ENCODE results near the gene DMAC2. TPM values are rescaled to one million over a fixed set of nuclear protein-coding genes. Genes with fewer than 3 reads are reported as not detected.
"Not testable (repeated sequence)": the region's sequence is repeated elsewhere in the genome, so short reads cannot be mapped to it uniquely, and the experiment has no call there.

The DMAC2 gene
- polyA plus RNA-seq, 4 donors: 67.8 to 122 (median 90.5) TPM

GRCh38 chr19:41411968-41412265 is 27.8 kb downstream of the DMAC2 start:
- Histone ChIP-seq H3K4me3 (ENCODE audit: low read depth in 1 of 3, low read length in 3 of 3) (no peak overlapping the region), H3K9me3 (ENCODE audit: control insufficient read depth in 2 of 2, insufficient read depth in 1 of 2, low read depth in 1 of 2, low read length in 1 of 2) (peaks cover 0 to 9% of the 10 kb centered on the region in 2 donors), H3K27ac (ENCODE audit: low read depth in 1 of 3, low read length in 2 of 3) (no peak overlapping the region), H3K27me3 (ENCODE audit: control insufficient read depth in 3 of 3, insufficient read depth in 3 of 3, low read length in 3 of 3) (no peaks in the 10 kb centered on the region), H3K36me3 (ENCODE audit: control insufficient read depth in 3 of 3, insufficient read depth in 2 of 3, low read depth in 1 of 3, low read length in 3 of 3) (peaks cover 2 to 72% (median 4%) of the 10 kb centered on the region in 3 donors), H3K4me1 (ENCODE audit: control insufficient read depth in 3 of 3, insufficient read depth in 2 of 3, low read depth in 1 of 3, low read length in 2 of 3) (peaks cover 0 to 40% (median 4%) of the 10 kb centered on the region in 3 donors)
- no peak for DNase-seq
- FAIRE-seq: no peak
- WGBS, 3 donors: 77 to 91% (median 89%) methylated on average over 11 of the region's 11 CpGs

- FAIRE-seq: no peak
- Histone ChIP-seq H3K36me3 (ENCODE audit: control insufficient read depth in 3 of 3, insufficient read depth in 2 of 3, low read depth in 1 of 3, low read length in 3 of 3) (peaks cover 2 to 69% (median 4%) of the 10 kb centered on the region in 3 donors), H3K27me3 (ENCODE audit: control insufficient read depth in 3 of 3, insufficient read depth in 3 of 3, low read length in 3 of 3) (no peaks in the 10 kb centered on the region), H3K4me3 (ENCODE audit: low read depth in 1 of 3, low read length in 3 of 3) (no peak overlapping the region), H3K9me3 (ENCODE audit: control insufficient read depth in 2 of 2, insufficient read depth in 1 of 2, low read depth in 1 of 2, low read length in 1 of 2) (peaks cover 0 to 4% of the 10 kb centered on the region in 2 donors), H3K27ac (ENCODE audit: low read depth in 1 of 3, low read length in 2 of 3) (no peak overlapping the region), H3K4me1 (ENCODE audit: control insufficient read depth in 3 of 3, insufficient read depth in 2 of 3, low read depth in 1 of 3, low read length in 2 of 3) (peaks cover 0 to 40% (median 4%) of the 10 kb centered on the region in 3 donors)
- DNase-seq: no peak
- 69 to 89% (median 81%) methylated on average over 9 of the region's 9 CpGs for WGBS, 3 donors
These were observed 28.4 kb downstream of the DMAC2 start for GRCh38 chr19:41411100-41411967.

- FAIRE-seq (no peak), DNase-seq (no peak)
- Histone ChIP-seq H3K27ac (ENCODE audit: low read depth in 1 of 3, low read length in 2 of 3) (no peak overlapping the region), H3K27me3 (ENCODE audit: control insufficient read depth in 3 of 3, insufficient read depth in 3 of 3, low read length in 3 of 3) (no peaks in the 10 kb centered on the region), H3K9me3 (ENCODE audit: control insufficient read depth in 2 of 2, insufficient read depth in 1 of 2, low read depth in 1 of 2, low read length in 1 of 2) (no peaks in the 10 kb centered on the region), H3K4me3 (ENCODE audit: low read depth in 1 of 3, low read length in 3 of 3) (no peak overlapping the region), H3K4me1 (ENCODE audit: control insufficient read depth in 3 of 3, insufficient read depth in 2 of 3, low read depth in 1 of 3, low read length in 2 of 3) (peaks cover 0 to 40% (median 4%) of the 10 kb centered on the region in 3 donors), H3K36me3 (ENCODE audit: control insufficient read depth in 3 of 3, insufficient read depth in 2 of 3, low read depth in 1 of 3, low read length in 3 of 3) (peaks cover 2 to 69% (median 4%) of the 10 kb centered on the region in 3 donors)
- 90 to 95% (median 94%) methylated on average over 22 to 23 of the region's 23 CpGs for WGBS, 3 donors
These were observed 29.2 kb downstream of the DMAC2 start for GRCh38 chr19:41410336-41411054.

GRCh38 chr19:41409288-41409687 is 30.4 kb downstream of the DMAC2 start:
- peak overlapping the region in 2 of 3 donors; percentile 49 to 59 for H3K27ac ChIP-seq (ENCODE audit: low read depth in 1 of 3, low read length in 2 of 3)
- DNase-seq: peak; percentile 58 to 84

DNA sequence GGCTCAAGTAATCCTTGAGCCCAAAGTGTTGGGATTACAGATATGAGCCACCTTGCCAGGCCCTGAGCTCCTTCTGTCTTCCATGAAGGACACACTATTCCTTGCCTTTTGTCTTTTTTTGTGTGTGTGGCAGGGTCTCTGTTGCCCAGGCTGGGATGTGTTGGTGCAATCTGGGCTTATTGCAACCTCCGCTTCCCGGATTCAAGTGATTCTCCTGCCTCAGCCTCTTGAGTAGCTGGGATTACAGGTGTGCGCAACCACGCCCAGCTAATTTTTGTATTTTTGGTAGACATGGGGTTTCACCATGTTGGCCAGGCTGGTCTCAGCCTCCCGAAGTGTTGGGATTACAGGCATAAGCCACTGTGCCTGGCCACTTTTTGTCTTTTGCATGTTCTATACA is 30.9 kb downstream of the DMAC2 start:
- peaks cover 2 to 57% (median 4%) of the 10 kb centered on the region in 3 donors for H3K36me3 ChIP-seq (ENCODE audit: control insufficient read depth in 3 of 3, insufficient read depth in 2 of 3, low read depth in 1 of 3, low read length in 3 of 3)
- peak overlapping the region in 2 of 3 donors; percentile 49 to 59 for H3K27ac ChIP-seq (ENCODE audit: low read depth in 1 of 3, low read length in 2 of 3)
- H3K9me3 ChIP-seq (ENCODE audit: control insufficient read depth in 2 of 2, insufficient read depth in 1 of 2, low read depth in 1 of 2, low read length in 1 of 2); H3K27me3 ChIP-seq (ENCODE audit: control insufficient read depth in 3 of 3, insufficient read depth in 3 of 3, low read length in 3 of 3); FAIRE-seq; DNase-seq; H3K4me3 ChIP-seq (ENCODE audit: low read depth in 1 of 3, low read length in 3 of 3): not testable (repeated sequence)
- WGBS, 3 donors: 90 to 96% (median 91%) methylated on average over 5 of the region's 5 CpGs
- peaks cover 0 to 24% (median 0%) of the 10 kb centered on the region in 3 donors for H3K4me1 ChIP-seq (ENCODE audit: control insufficient read depth in 3 of 3, insufficient read depth in 2 of 3, low read depth in 1 of 3, low read length in 2 of 3)

More at GRCh38 chr19:41409288-41409687, 30.4 kb downstream of the DMAC2 start:
- Histone ChIP-seq H3K36me3 (ENCODE audit: control insufficient read depth in 3 of 3, insufficient read depth in 2 of 3, low read depth in 1 of 3, low read length in 3 of 3) (peaks cover 2 to 61% (median 4%) of the 10 kb centered on the region in 3 donors), H3K27me3 (ENCODE audit: control insufficient read depth in 3 of 3, insufficient read depth in 3 of 3, low read length in 3 of 3) (no peaks in the 10 kb centered on the region), H3K9me3 (ENCODE audit: control insufficient read depth in 2 of 2, insufficient read depth in 1 of 2, low read depth in 1 of 2, low read length in 1 of 2) (no peaks in the 10 kb centered on the region), H3K4me1 (ENCODE audit: control insufficient read depth in 3 of 3, insufficient read depth in 2 of 3, low read depth in 1 of 3, low read length in 2 of 3) (peaks cover 0 to 28% (median 0%) of the 10 kb centered on the region in 3 donors), H3K4me3 (ENCODE audit: low read depth in 1 of 3, low read length in 3 of 3) (no peak overlapping the region)
- 50 to 72% (median 59%) methylated on average over 4 of the region's 4 CpGs for WGBS, 3 donors
- FAIRE-seq: no peak

DNA sequence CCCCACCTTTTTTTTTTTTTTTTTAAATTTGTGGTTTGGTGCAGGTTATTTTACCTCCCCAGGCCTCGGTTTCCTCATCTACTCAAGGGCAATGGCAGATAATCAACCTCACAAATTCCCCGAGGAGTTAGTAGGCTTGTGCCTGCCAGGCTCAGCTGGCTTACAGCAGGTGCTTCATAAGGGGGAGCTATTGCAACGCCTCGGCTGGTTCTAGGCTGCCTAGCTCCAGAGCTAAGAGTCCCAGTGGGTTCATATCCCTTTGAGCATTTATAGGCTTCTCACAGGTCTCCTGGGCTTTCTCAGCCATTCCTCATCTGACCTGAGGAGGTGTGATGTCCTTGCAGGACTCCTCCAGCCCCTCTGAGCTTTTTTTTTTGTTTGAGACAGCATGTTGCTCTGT is 31.5 kb downstream of the DMAC2 start:
- H3K4me3 ChIP-seq (ENCODE audit: low read depth in 1 of 3, low read length in 3 of 3): no peak overlapping the region
- 37 to 62% (median 54%) methylated on average over 4 of the region's 4 CpGs for WGBS, 3 donors
- FAIRE-seq (no peak), DNase-seq (peak in 1 of 2 donors; percentile 41)
- peaks cover 2 to 55% (median 4%) of the 10 kb centered on the region in 3 donors for H3K36me3 ChIP-seq (ENCODE audit: control insufficient read depth in 3 of 3, insufficient read depth in 2 of 3, low read depth in 1 of 3, low read length in 3 of 3)
- no peaks in the 10 kb centered on the region for H3K27me3 ChIP-seq (ENCODE audit: control insufficient read depth in 3 of 3, insufficient read depth in 3 of 3, low read length in 3 of 3)
- no peak overlapping the region for H3K27ac ChIP-seq (ENCODE audit: low read depth in 1 of 3, low read length in 2 of 3)
- no peaks in the 10 kb centered on the region for H3K9me3 ChIP-seq (ENCODE audit: control insufficient read depth in 2 of 2, insufficient read depth in 1 of 2, low read depth in 1 of 2, low read length in 1 of 2)
- H3K4me1 ChIP-seq (ENCODE audit: control insufficient read depth in 3 of 3, insufficient read depth in 2 of 3, low read depth in 1 of 3, low read length in 2 of 3): peaks cover 0 to 20% (median 0%) of the 10 kb centered on the region in 3 donors

DNA sequence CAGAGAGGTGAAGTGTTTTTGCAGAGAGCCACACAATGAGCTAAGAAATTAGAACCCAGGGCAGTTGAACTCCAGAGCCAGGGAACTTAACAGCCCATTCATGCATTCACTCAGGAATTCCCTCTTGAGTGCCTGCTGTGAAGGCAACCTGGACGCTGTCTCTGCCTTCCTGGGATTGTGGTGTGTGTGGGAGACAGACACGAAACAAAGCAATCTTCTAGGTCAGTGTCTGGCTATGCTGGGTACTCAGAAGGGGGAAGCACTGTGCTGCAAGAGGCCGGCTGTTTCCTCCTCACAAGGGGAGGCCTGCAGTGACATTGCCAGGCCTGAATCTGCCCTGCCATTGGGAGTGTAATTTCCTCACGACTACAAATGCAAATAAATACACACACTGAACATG is 32.4 kb downstream of the DMAC2 start:
- Histone ChIP-seq H3K9me3 (ENCODE audit: control insufficient read depth in 2 of 2, insufficient read depth in 1 of 2, low read depth in 1 of 2, low read length in 1 of 2) (no peaks in the 10 kb centered on the region), H3K4me3 (ENCODE audit: low read depth in 1 of 3, low read length in 3 of 3) (no peak overlapping the region), H3K36me3 (ENCODE audit: control insufficient read depth in 3 of 3, insufficient read depth in 2 of 3, low read depth in 1 of 3, low read length in 3 of 3) (peaks cover 2 to 53% (median 2%) of the 10 kb centered on the region in 3 donors), H3K4me1 (ENCODE audit: control insufficient read depth in 3 of 3, insufficient read depth in 2 of 3, low read depth in 1 of 3, low read length in 2 of 3) (peaks cover 0 to 20% (median 0%) of the 10 kb centered on the region in 3 donors), H3K27me3 (ENCODE audit: control insufficient read depth in 3 of 3, insufficient read depth in 3 of 3, low read length in 3 of 3) (no peaks in the 10 kb centered on the region), H3K27ac (ENCODE audit: low read depth in 1 of 3, low read length in 2 of 3) (no peak overlapping the region)
- no peak for DNase-seq
- no peak for FAIRE-seq
- WGBS, 3 donors: 58 to 72% (median 69%) methylated on average over 4 of the region's 4 CpGs

DNA sequence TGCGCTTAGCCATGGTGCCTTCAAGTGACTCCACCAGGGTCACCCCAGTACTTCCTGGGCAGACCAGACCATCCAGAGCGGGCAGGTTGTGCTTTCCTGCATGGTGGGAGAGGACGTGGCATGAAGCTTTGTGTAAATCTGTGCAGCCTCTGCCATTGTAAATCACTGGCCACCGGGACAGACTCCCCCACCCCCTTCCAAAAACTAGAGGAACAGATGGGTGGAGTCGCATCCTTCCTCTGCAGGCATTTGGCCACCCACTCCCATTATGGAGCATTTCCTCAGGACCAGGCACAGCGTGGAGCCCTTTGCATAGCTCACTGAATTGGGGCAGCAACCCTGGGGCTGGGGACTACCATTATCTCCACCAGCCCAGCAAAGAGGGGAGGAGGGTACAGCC is 33.9 kb downstream of the DMAC2 start:
- Histone ChIP-seq H3K4me3 (ENCODE audit: low read depth in 1 of 3, low read length in 3 of 3) (no peak overlapping the region), H3K36me3 (ENCODE audit: control insufficient read depth in 3 of 3, insufficient read depth in 2 of 3, low read depth in 1 of 3, low read length in 3 of 3) (peaks cover 0 to 43% (median 0%) of the 10 kb centered on the region in 3 donors), H3K4me1 (ENCODE audit: control insufficient read depth in 3 of 3, insufficient read depth in 2 of 3, low read depth in 1 of 3, low read length in 2 of 3) (peaks cover 0 to 20% (median 0%) of the 10 kb centered on the region in 3 donors), H3K27ac (ENCODE audit: low read depth in 1 of 3, low read length in 2 of 3) (no peak overlapping the region), H3K27me3 (ENCODE audit: control insufficient read depth in 3 of 3, insufficient read depth in 3 of 3, low read length in 3 of 3) (no peaks in the 10 kb centered on the region), H3K9me3 (ENCODE audit: control insufficient read depth in 2 of 2, insufficient read depth in 1 of 2, low read depth in 1 of 2, low read length in 1 of 2) (no peaks in the 10 kb centered on the region)
- DNase-seq (no peak), FAIRE-seq (no peak)
- WGBS, 3 donors: 80 to 88% (median 87%) methylated on average over 6 of the region's 6 CpGs
